ENCODE results near the gene GRID2. TPM values are rescaled to one million over a fixed set of nuclear protein-coding genes. Genes with fewer than 3 reads are reported as not detected.

The GRID2 gene
- total and polyA plus RNA-seq, 9 of the 15 experiments (the other 6 are each of a cell fraction or from before 2014, with no cell fraction given), result 0.04 TPM; not detected in 7

DNA sequence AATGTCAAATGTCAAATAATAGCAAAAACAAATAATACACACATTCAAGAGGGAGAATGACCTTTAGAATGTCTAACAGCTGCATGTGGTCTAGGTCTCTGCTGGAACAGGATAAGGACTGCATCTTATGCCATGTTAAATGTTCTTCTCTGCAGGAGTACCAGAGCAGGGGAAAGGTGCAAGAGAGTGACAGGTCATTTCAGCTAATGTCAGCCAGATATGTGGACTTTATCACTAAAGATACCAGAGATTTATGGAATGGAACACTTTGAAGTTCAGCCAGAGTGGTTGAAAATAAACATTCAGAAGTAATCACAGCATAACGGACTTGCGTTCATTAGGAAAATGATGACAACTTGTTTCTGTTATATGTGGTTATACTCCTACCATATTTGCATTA, 24.3 kb downstream of the GRID2 start:
- FAIRE-seq, result no peak
- Histone ChIP-seq H3K27ac (ENCODE audit: extremely low read depth, low read depth, low read length) (no peak overlapping the region), H3K9ac (ENCODE audit: insufficient read depth in 1 of 2, low read depth in 2 of 2, low read length in 2 of 2) (no peak overlapping the region), H3K36me3 (ENCODE audit: control insufficient read depth, insufficient read depth, low read length) (no peaks in the 10 kb centered on the region), H3K4me2 (ENCODE audit: insufficient read depth, low read length) (no peak overlapping the region), H3K79me2 (ENCODE audit: control insufficient read depth, insufficient read depth, low read length) (no peaks in the 10 kb centered on the region), H3K27me3 (ENCODE audit: control insufficient read depth in 2 of 2, insufficient read depth in 2 of 2, low read length in 2 of 2) (no peaks in the 10 kb centered on the region), H3K4me3 (no peak overlapping the region), H3K4me1 (replicated peaks in 1 of 2; ENCODE audit: control insufficient read depth in 2 of 2, insufficient read depth in 2 of 2, low read length in 2 of 2) (no peaks in the 10 kb centered on the region), H3K9me1 (ENCODE audit: control insufficient read depth, insufficient read depth, low read length) (no peaks in the 10 kb centered on the region), H4K20me1 (replicated peaks; ENCODE audit: control insufficient read depth, insufficient read depth, low read length) (no peaks in the 10 kb centered on the region), H2AFZ (ENCODE audit: low read depth, low read length) (no peak overlapping the region), H3K9me3 (replicated peaks; ENCODE audit: control insufficient read depth, insufficient read depth, low read depth, low read length) (no peaks in the 10 kb centered on the region)
- WGBS (ENCODE audit: insufficient coverage, low coverage, missing lambda C conversion rate), result 4% methylated on average over 2 of the region's 2 CpGs
- ChIA-PET CTCF (ENCODE audit: low intra/inter-chr PET ratio) (no interaction called here), POLR2A (no interaction called here)
- intact Hi-C loops (cut with micrococcal nuclease), result no loop called here
- ATAC-seq, result no peak
- BruUV-seq (replicated peaks), result no TSS peak
- in situ Hi-C loops (cut with MboI), result no loop called here
- DNase-seq (ENCODE audit: extremely low read depth in 1 of 4, low spot score in 3 of 4), result no peak
- TF ChIP-seq NR2C1 (IDR thresholded peaks at IDR 0.05) (no peak), NR2C1 (tag; IDR thresholded peaks at IDR 0.05) (no peak)

DNA sequence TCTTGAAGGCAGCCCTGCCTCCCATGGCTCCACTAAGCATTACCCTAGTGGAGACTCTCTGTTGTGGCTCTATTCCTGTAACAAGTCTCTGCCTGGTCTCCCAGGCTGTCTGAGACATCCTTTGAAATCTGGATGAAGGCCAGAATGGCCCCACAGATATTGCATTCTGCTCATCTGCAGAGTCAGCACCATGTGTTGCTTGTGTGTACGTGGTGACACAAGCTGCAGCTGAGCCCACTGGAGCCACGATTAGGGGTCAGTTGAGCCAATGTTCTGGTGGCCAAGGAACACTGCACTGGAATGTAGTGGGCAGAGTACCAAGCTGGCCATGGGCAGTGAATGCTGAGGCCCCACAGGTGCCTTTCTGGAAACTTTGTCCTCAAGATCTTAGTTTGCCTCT, 29.2 kb downstream of the GRID2 start:
- intact Hi-C loops (cut with micrococcal nuclease) (no loop called here), in situ Hi-C loops (cut with MboI) (no loop called here)
- H3K36me3 ChIP-seq (ENCODE audit: control insufficient read depth, insufficient read depth, low read length), result no peaks in the 10 kb centered on the region
- H4K20me1 ChIP-seq (replicated peaks; ENCODE audit: control insufficient read depth, insufficient read depth, low read length), result no peaks in the 10 kb centered on the region
- CTCF ChIA-PET (ENCODE audit: low intra/inter-chr PET ratio), result no interaction called here
- no peak overlapping the region for H3K9ac ChIP-seq (ENCODE audit: insufficient read depth in 1 of 2, low read depth in 2 of 2, low read length in 2 of 2)
- WGBS (ENCODE audit: insufficient coverage, low coverage, missing lambda C conversion rate), result 0% methylated on average over 2 of the region's 2 CpGs
- no peaks in the 10 kb centered on the region for H3K4me1 ChIP-seq (replicated peaks in 1 of 2; ENCODE audit: control insufficient read depth in 2 of 2, insufficient read depth in 2 of 2, low read length in 2 of 2)
- POLR2A ChIA-PET, result no interaction called here
- FAIRE-seq (no peak), ATAC-seq (no peak), DNase-seq (ENCODE audit: extremely low read depth in 1 of 4, low spot score in 3 of 4) (no peak)
- no peaks in the 10 kb centered on the region for H3K79me2 ChIP-seq (ENCODE audit: control insufficient read depth, insufficient read depth, low read length)
- no peak overlapping the region for H3K27ac ChIP-seq (ENCODE audit: extremely low read depth, low read depth, low read length)
- no peak overlapping the region for H3K4me2 ChIP-seq (ENCODE audit: insufficient read depth, low read length)
- no TSS peak for BruUV-seq (replicated peaks)
- H3K9me3 ChIP-seq (replicated peaks; ENCODE audit: control insufficient read depth, insufficient read depth, low read depth, low read length), result no peaks in the 10 kb centered on the region
- no peak overlapping the region for H3K4me3 ChIP-seq
- H2AFZ ChIP-seq (ENCODE audit: low read depth, low read length), result no peak overlapping the region
- H3K27me3 ChIP-seq (ENCODE audit: control insufficient read depth in 2 of 2, insufficient read depth in 2 of 2, low read length in 2 of 2), result no peaks in the 10 kb centered on the region
- no peaks in the 10 kb centered on the region for H3K9me1 ChIP-seq (ENCODE audit: control insufficient read depth, insufficient read depth, low read length)
- TF ChIP-seq, protein P1, sequence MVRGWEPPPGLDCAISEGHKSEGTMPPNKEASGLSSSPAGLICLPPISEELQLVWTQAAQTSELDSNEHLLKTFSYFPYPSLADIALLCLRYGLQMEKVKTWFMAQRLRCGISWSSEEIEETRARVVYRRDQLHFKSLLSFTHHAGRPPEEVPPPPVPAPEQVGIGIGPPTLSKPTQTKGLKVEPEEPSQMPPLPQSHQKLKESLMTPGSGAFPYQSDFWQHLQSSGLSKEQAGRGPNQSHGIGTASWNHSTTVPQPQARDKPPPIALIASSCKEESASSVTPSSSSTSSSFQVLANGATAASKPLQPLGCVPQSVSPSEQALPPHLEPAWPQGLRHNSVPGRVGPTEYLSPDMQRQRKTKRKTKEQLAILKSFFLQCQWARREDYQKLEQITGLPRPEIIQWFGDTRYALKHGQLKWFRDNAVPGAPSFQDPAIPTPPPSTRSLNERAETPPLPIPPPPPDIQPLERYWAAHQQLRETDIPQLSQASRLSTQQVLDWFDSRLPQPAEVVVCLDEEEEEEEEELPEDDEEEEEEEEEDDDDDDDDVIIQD (CRISPR knock-in tag; IDR thresholded peaks at IDR 0.05), result no peak
- TF ChIP-seq, protein P2, sequence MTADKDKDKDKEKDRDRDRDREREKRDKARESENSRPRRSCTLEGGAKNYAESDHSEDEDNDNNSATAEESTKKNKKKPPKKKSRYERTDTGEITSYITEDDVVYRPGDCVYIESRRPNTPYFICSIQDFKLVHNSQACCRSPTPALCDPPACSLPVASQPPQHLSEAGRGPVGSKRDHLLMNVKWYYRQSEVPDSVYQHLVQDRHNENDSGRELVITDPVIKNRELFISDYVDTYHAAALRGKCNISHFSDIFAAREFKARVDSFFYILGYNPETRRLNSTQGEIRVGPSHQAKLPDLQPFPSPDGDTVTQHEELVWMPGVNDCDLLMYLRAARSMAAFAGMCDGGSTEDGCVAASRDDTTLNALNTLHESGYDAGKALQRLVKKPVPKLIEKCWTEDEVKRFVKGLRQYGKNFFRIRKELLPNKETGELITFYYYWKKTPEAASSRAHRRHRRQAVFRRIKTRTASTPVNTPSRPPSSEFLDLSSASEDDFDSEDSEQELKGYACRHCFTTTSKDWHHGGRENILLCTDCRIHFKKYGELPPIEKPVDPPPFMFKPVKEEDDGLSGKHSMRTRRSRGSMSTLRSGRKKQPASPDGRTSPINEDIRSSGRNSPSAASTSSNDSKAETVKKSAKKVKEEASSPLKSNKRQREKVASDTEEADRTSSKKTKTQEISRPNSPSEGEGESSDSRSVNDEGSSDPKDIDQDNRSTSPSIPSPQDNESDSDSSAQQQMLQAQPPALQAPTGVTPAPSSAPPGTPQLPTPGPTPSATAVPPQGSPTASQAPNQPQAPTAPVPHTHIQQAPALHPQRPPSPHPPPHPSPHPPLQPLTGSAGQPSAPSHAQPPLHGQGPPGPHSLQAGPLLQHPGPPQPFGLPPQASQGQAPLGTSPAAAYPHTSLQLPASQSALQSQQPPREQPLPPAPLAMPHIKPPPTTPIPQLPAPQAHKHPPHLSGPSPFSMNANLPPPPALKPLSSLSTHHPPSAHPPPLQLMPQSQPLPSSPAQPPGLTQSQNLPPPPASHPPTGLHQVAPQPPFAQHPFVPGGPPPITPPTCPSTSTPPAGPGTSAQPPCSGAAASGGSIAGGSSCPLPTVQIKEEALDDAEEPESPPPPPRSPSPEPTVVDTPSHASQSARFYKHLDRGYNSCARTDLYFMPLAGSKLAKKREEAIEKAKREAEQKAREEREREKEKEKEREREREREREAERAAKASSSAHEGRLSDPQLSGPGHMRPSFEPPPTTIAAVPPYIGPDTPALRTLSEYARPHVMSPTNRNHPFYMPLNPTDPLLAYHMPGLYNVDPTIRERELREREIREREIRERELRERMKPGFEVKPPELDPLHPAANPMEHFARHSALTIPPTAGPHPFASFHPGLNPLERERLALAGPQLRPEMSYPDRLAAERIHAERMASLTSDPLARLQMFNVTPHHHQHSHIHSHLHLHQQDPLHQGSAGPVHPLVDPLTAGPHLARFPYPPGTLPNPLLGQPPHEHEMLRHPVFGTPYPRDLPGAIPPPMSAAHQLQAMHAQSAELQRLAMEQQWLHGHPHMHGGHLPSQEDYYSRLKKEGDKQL (CRISPR knock-in tag; IDR thresholded peaks at IDR 0.05; ENCODE audit: borderline replicate concordance), result no peak
- TF ChIP-seq, protein P3, sequence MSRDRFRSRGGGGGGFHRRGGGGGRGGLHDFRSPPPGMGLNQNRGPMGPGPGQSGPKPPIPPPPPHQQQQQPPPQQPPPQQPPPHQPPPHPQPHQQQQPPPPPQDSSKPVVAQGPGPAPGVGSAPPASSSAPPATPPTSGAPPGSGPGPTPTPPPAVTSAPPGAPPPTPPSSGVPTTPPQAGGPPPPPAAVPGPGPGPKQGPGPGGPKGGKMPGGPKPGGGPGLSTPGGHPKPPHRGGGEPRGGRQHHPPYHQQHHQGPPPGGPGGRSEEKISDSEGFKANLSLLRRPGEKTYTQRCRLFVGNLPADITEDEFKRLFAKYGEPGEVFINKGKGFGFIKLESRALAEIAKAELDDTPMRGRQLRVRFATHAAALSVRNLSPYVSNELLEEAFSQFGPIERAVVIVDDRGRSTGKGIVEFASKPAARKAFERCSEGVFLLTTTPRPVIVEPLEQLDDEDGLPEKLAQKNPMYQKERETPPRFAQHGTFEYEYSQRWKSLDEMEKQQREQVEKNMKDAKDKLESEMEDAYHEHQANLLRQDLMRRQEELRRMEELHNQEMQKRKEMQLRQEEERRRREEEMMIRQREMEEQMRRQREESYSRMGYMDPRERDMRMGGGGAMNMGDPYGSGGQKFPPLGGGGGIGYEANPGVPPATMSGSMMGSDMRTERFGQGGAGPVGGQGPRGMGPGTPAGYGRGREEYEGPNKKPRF (IDR thresholded peaks at IDR 0.05; ENCODE audit: low read depth, low read length), result no peak
- no peak for TF ChIP-seq PHTF2 (CRISPR knock-in tag; IDR thresholded peaks at IDR 0.05)
- TF ChIP-seq HNRNPL (IDR thresholded peaks at IDR 0.05; ENCODE audit: low read depth, low read length), result no peak
